ENCODE results near the gene FBXW9. TPM values are rescaled to one million over a fixed set of nuclear protein-coding genes. Genes with fewer than 3 reads are reported as not detected.

The FBXW9 gene
- total RNA-seq, 3 donors from 2014 or later = 6.0 to 8.9 (median 7.8) TPM

- H3K4me3 ChIP-seq = no peak overlapping the region
- intact Hi-C loops (cut with DNase I, micrococcal nuclease) = no loop called here
- ATAC-seq = no peak
- no peak for DNase-seq
- no peaks in the 10 kb centered on the region for H3K4me1 ChIP-seq (ENCODE audit: low read depth)
- no peaks in the 10 kb centered on the region for H3K36me3 ChIP-seq (ENCODE audit: low read depth)
- no peak for TF ChIP-seq CTCF (IDR thresholded peaks at IDR 0.05)
- H3K9me3 ChIP-seq = no peaks in the 10 kb centered on the region
Observed at GRCh38 chr19:12657966-12658365, 38.5 kb downstream of the FBXW9 start.

GRCh38 chr19:12656899-12657571 lies 39.4 kb downstream of the FBXW9 start:
- intact Hi-C loops (cut with DNase I, micrococcal nuclease) = no loop called here
- no peaks in the 10 kb centered on the region for H3K4me1 ChIP-seq (ENCODE audit: low read depth)
- H3K4me3 ChIP-seq = no peak overlapping the region
- DNase-seq = no peak
- H3K36me3 ChIP-seq (ENCODE audit: low read depth) = no peaks in the 10 kb centered on the region
- H3K9me3 ChIP-seq = no peaks in the 10 kb centered on the region
- no peak for TF ChIP-seq CTCF (IDR thresholded peaks at IDR 0.05)
- ATAC-seq = no peak

DNA sequence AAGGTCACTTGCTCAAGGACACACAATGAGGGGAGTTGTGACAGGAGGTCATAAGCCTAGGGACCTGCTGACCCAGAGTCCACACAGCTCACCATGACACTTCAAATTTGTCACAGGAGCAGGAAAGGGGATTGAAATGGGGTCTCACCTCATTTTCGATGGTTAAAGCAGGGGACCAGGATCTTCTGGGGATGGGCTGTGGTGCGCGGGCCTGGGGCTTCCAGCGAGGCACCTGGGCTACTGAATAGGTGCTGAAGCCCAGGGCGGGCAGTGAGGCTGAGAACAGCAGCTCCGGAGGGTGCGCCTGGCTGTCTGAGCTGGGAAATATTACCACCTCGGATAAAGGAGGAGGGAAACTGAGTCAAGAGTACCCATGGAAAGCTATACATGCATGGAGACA lies 40.9 kb downstream of the FBXW9 start:
- DNase-seq = no peak
- Histone ChIP-seq H3K9me3 (no peaks in the 10 kb centered on the region), H3K4me3 (no peak overlapping the region), H3K36me3 (ENCODE audit: low read depth) (no peaks in the 10 kb centered on the region), H3K4me1 (ENCODE audit: low read depth) (no peaks in the 10 kb centered on the region)
- intact Hi-C loops (cut with DNase I, micrococcal nuclease) = no loop called here
- no peak for ATAC-seq
- no peak for TF ChIP-seq CTCF (IDR thresholded peaks at IDR 0.05)

- no peak overlapping the region for H3K4me3 ChIP-seq
Observed at GRCh38 chr19:12652219-12652618, 44.2 kb downstream of the FBXW9 start.

DNA sequence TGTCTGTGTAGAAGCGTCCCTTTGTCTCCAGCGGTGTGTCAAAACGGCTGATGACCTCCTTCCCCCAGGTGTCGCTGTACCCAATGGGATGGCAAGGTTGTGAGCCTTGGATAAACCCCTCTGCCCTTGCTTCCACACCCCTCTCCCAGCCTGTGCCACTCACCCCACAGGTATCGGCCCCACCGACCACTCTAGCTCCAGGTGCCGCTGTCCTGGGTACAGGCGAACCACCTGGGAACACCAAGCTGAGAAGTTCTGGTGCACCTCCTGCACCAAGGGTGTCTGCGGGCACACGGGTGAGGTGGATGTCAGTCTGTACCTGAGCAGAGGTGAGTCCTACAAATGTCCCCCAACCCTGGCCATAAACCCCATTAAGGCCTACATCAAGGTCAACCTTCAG lies 46.5 kb downstream of the FBXW9 start:
- no peak overlapping the region for H3K4me3 ChIP-seq
- H3K9me3 ChIP-seq = no peaks in the 10 kb centered on the region
- intact Hi-C loops (cut with DNase I, micrococcal nuclease) = no loop called here
- ATAC-seq (no peak), DNase-seq (no peak)
- H3K4me1 ChIP-seq (ENCODE audit: low read depth) = peaks cover 5% of the 10 kb centered on the region
- no peaks in the 10 kb centered on the region for H3K36me3 ChIP-seq (ENCODE audit: low read depth)
- TF ChIP-seq CTCF (IDR thresholded peaks at IDR 0.05) = no peak

More at GRCh38 chr19:12652219-12652618, 44.2 kb downstream of the FBXW9 start:
- ATAC-seq (no peak), DNase-seq (no peak)
- no peak for TF ChIP-seq CTCF (IDR thresholded peaks at IDR 0.05)
- peaks cover 5% of the 10 kb centered on the region for H3K4me1 ChIP-seq (ENCODE audit: low read depth)
- intact Hi-C loops (cut with DNase I, micrococcal nuclease) = no loop called here
- no peaks in the 10 kb centered on the region for H3K9me3 ChIP-seq
- H3K36me3 ChIP-seq (ENCODE audit: low read depth) = no peaks in the 10 kb centered on the region

DNA sequence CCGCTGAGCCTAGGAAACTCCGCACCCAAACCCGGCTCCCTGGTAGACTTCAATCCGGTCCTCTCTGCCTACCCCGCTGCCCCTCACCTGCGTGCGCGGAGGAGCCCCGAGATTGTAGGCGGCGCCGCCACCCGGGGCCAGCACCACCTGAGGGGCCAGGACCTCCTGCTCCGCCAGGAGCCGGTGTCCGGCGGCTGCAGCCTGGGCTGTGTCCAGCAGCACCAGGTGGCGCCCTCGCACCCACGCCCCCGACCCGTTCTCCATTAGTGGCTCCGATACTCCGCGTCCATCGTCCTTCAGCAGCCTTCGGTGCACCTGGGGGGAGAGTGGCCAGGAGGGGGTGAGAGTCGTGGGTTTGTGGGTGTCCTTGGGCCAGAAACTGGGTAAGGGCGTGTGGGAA lies 48.3 kb downstream of the FBXW9 start:
- no peaks in the 10 kb centered on the region for H3K36me3 ChIP-seq (ENCODE audit: low read depth)
- no peak for DNase-seq
- peaks cover 5% of the 10 kb centered on the region for H3K4me1 ChIP-seq (ENCODE audit: low read depth)
- peak; percentile 42 for ATAC-seq
- no peak for TF ChIP-seq CTCF (IDR thresholded peaks at IDR 0.05)
- H3K4me3 ChIP-seq = no peak overlapping the region
- intact Hi-C loops (cut with DNase I, micrococcal nuclease) = no loop called here
- H3K9me3 ChIP-seq = no peaks in the 10 kb centered on the region

Measured in mucosa of descending colon (tissue), 3 donors.